HG03354 (cell line): ENCODE data around the gene CHCHD6.

Experiments used
- ATAC-seq: cut with Tn5 transposase; IDR thresholded peaks from one replicate; pipeline ENCODE4 v1.9.1; 2021; ENCODE audit warnings: mild to moderate bottlenecking; ENCODE audit not compliant: unreplicated experiment, poor library complexity, severe bottlenecking

The CHCHD6 gene

GRCh38 chr3:126693921-126694320 is 10.1 kb upstream of the CHCHD6 start:
- ATAC-seq = no peak

- no peak for ATAC-seq
These were observed 7.3 kb upstream of the CHCHD6 start for GRCh38 chr3:126696701-126697267.

DNA sequence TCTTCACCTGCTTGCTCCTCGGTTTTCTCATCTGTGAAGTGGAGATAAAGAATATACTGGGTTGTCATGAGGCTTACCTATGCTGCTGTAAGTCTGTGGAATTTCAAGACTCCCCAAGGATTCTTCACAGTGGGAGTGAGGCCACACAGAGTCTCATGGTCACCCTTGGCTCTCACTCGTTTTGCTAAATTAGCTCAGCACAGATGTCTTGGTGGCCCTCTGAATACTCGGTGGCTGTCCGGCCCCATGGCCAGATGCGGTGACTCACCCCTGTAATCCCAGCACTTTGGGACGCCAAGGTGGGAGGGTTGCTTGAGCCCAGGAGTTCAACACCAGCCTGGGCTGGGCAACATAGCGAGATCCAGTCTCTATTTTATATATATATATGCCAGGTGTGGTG is 5.0 kb upstream of the CHCHD6 start:
- no peak for ATAC-seq

DNA sequence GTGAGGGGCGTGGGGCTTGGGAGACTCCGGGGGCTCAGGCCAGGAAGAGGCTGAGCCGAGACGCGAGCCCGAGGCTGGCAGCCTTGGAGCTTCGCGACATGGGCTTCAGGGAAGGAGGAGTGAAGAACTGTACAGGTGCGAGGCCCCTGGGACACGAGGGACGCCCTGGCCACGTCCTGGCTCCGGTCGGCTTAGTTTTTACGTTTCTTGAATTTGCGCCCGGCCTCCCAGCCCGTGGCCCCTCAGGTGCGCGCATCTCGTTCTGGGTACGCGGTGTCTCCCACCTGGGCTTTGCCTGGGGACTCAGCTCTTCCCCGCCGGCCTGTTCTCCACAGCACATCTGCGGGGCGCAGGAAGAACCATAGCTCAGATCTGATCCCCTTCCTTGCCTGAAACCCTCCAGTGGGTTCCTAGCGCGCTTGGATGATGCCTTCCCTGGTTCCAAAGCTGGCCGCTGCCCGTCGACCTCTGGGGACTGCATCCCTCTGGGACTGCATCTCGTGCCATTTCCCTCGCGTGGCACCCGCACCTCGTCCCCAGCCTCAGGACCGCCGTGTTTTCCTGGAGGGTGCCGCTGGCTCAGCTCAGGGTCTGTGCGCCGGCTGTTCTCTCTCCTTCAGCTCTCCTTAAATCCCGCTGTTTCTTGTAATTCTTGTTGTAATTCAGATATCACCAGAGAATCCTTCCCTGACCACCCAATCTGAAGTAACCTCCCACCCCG is 614 bp downstream of the CHCHD6 start:
- peak; percentile 20 for ATAC-seq

GRCh38 chr3:126706631-126707030 is 2.6 kb downstream of the CHCHD6 start:
- no peak for ATAC-seq

GRCh38 chr3:126711121-126711760 is 7.2 kb downstream of the CHCHD6 start:
- no peak for ATAC-seq

- ATAC-seq = no peak
These were observed 9.2 kb downstream of the CHCHD6 start for GRCh38 chr3:126713199-126713598.

GRCh38 chr3:126714276-126714900 is 10.3 kb downstream of the CHCHD6 start:
- no peak for ATAC-seq

- no peak for ATAC-seq
These were observed 10.9 kb downstream of the CHCHD6 start for GRCh38 chr3:126714921-126715320.

GRCh38 chr3:126715432-126715831 is 11.4 kb downstream of the CHCHD6 start:
- ATAC-seq = no peak

DNA sequence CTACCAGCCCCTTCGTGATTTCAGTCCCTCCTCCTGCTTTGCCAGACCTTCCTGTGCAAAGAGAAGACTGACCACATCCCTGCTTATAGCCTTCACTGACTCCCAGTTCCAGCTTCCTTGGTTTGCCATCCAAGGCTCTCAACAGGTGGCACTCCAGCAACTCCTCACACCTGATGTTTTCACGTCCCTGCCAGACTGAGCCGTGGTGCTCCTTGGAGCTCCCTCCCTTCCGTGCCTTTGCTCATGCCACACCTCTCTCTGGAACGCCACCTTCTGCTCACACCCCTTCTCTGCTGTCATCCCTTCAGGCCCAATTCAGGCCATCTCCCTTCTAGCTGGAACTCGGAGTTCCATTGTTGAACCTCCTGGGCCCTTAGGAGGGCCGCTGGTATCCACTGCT is 12.0 kb downstream of the CHCHD6 start:
- no peak for ATAC-seq

DNA sequence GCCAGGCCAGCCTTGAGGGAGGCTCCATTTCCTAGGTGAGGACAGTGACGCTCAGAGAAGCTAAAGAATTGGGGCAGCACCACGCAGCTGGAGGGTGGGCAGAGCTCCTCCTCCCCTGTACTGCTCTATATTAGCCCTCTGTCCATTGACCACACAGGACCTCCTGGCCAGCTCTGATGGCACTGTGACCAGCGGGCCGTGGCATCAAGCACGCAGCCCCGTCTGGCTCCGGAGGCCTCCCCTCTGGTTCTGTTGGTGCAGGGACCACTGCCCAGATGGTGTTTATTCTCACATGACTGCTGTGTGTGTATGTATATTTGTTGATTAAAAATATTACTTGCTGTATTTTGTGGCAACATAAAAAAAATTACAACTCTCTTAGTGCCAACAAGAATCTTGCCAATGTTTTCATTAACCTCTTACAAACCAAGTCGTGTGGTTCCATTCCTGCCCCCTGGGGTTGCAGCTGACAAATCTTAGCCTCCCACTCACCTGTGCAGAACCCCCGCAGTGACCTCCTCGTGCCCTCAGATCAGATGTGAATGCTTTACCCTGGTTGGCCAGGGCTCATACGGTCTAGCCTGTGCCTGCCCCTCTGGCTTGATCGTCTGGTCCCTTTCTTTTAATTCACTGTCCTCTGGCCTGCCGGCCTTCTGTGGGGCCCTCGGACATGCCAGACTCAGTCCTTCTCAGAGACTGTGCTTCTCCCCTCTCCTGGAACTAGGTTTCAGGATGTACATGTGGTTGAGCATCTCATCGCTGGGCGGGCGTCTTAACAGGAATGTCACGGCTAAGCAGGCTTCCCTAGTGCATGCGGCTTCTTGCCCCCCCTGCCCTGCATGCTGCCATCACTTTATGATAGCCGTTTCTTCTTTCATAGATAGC is 14.8 kb downstream of the CHCHD6 start:
- no peak for ATAC-seq

DNA sequence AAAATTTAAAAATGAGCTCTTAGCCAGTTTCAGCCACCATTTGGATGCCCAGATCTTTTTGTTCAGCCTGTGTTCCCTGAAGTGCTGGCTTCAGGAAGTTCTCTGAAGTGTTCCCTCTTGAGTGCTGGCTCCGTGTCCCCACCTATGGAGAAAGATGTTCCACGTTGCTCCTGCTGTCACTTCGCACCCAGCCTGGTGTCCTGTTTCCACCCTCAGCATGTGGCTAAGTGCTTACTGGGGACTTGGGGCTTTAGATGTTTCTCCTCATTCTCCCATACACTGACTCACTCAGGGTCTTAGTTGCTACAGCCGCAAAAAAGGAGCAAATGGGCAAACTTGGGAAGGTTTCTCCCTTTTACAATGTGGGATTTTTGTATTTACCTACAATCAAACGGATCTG is 16.6 kb downstream of the CHCHD6 start:
- no peak for ATAC-seq

GRCh38 chr3:126721246-126721645 is 17.2 kb downstream of the CHCHD6 start:
- ATAC-seq = no peak

GRCh38 chr3:126723237-126723636 is 19.2 kb downstream of the CHCHD6 start:
- ATAC-seq = no peak

- ATAC-seq = no peak
These were observed 19.8 kb downstream of the CHCHD6 start for GRCh38 chr3:126723801-126724200.

DNA sequence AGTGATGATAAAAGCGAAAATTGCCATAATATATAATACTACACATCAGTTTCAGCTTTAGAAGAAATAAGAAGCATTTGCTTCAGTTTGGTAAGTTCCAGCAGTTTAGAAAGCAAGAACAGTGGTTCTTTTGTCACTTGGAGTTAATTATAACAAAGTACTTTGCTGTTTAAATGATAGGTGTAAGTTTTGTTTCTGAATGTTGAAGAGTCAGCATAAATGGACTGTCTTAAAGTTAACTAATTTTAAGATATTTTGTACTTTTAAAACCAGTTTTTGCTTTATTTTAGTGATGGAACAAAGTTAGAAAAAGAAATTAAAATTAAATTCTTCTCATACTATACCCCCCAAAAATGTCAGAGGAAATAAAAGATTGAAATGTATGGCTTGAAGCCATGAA is 24.6 kb downstream of the CHCHD6 start:
- no peak for ATAC-seq

- ATAC-seq = no peak
These were observed 26.3 kb downstream of the CHCHD6 start for GRCh38 chr3:126730376-126730775.

DNA sequence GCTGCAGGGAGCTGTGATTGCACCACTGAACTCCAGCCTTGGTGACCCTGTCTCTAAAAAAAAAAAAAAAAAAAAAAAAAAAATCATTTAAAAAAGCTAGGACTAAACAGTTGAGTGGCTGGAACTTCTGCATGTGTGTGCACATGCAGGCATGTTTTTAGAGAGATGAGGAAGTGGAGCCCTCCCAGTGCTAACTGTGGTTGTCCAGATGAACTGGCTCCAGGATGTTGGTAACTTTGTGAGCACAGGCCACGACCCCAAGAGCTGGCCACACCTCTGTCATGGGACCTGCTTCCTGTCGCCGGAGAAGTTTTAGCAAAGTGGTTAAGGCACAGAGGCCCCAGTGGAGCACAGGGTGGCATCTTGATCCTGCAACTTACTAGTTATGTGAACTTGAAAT is 27.0 kb downstream of the CHCHD6 start:
- ATAC-seq = no peak
